Gastrocnemius medialis (tissue), 4 donors: ENCODE measurements around the gene PLPPR2. TPM values are rescaled to one million over a fixed set of nuclear protein-coding genes. Genes with fewer than 3 reads are reported as not detected.
"Not testable (repeated sequence)": the region's sequence is repeated elsewhere in the genome, so short reads cannot be mapped to it uniquely, and the experiment has no call there.

Experiments used
- ATAC-seq, 2 donors: fragments of 150-250 bp; one replicate each; pipeline ENCODE4 v1.9.1; 2016
- DNase-seq, 2 donors: peaks; one replicate each; pipeline ENCODE4 v3.0.0-alpha.2; 2019
- H3K27ac ChIP-seq, 4 donors: fragments of 200-600 bp; sonication (generic); 1 replicate in 1 of 4; 2 replicates in 3 of 4; pipeline ENCODE4 v1.5.1; 2016 to 2018; ENCODE audit warnings: mild to moderate bottlenecking in 2 of 4, moderate library complexity in 1 of 4
- H3K27me3 ChIP-seq, 3 donors: fragments of 200-600 bp; sonication (generic) in 2 of 3; 1 replicate in 1 of 3; 2 replicates in 2 of 3; pipeline versions ENCODE4 v1.5.1 to v1.6.0; 2016 to 2019; ENCODE audit warnings: mild to moderate bottlenecking in 1 of 3, moderate library complexity in 1 of 3
- H3K36me3 ChIP-seq, 2 donors: fragments of 200-600 bp; sonication (generic) in 1 of 2; one replicate each; pipeline ENCODE4 v1.5.1; 2017 to 2018
- H3K4me1 ChIP-seq, 2 donors: fragments of 200-600 bp; sonication (generic) in 1 of 2; one replicate each; pipeline ENCODE4 v1.5.1; 2016 to 2017; ENCODE audit warnings: mild to moderate bottlenecking in 2 of 2
- H3K4me3 ChIP-seq, 4 donors: fragments of 200-600 bp; sonication (generic) in 3 of 4; 1 replicate in 1 of 4; 2 replicates in 3 of 4; pipeline ENCODE4 v1.5.1; 2016 to 2019; ENCODE audit warnings: mild to moderate bottlenecking in 2 of 4
- H3K9me3 ChIP-seq, 3 donors: fragments of 200-600 bp; sonication (generic) in 2 of 3; 1 replicate in 1 of 3; 2 replicates in 2 of 3; pipeline ENCODE4 v1.5.1; 2016 to 2019
- CTCF ChIP-seq, 5 experiments: fragments of 450-650 bp in 3 of 5; fragments of 200-600 bp in 2 of 5; sonication (generic) in 2 of 5; IDR thresholded peaks in 4 of 5; conservative IDR thresholded peaks in 1 of 5; 1 replicate in 4 of 5; 2 replicates in 1 of 5; pipeline ENCODE4 v1.5.1; 2016 to 2019; ENCODE audit warnings: antibody characterized with exemption in 5 of 5, mild to moderate bottlenecking in 3 of 5, moderate library complexity in 3 of 5
- POLR2A ChIP-seq, 2 donors: fragments of 450-650 bp; IDR thresholded peaks; one replicate each; pipeline ENCODE4 v1.6.1; 2017; ENCODE audit warnings: antibody characterized with exemption in 2 of 2, mild to moderate bottlenecking in 2 of 2, moderate library complexity in 2 of 2
- in situ Hi-C, 4 donors: fragments of 200-750 bp; cut with MboI; loops; one replicate each; pipeline versions ENCODE4 v1.15.0 to v1.8.0; 2017; ENCODE audit warnings: low sequenced_read_pairs in 4 of 4
- intact Hi-C: fragments of 100-400 bp; cut with DNase I; formaldehyde crosslinking; loops from one replicate; pipeline ENCODE4 v1.15.1; 2023; ENCODE audit warnings: low total_unique reads
- total RNA-seq, 4 donors: library from RNA; depleted of rRNA; stranded (reverse); fragments of >200 nt; gene quantifications; one replicate each; pipeline versions ENCODE4 v1.1.0 to v1.2.3, GENCODE V29; 2016

Gene PLPPR2, protein sequence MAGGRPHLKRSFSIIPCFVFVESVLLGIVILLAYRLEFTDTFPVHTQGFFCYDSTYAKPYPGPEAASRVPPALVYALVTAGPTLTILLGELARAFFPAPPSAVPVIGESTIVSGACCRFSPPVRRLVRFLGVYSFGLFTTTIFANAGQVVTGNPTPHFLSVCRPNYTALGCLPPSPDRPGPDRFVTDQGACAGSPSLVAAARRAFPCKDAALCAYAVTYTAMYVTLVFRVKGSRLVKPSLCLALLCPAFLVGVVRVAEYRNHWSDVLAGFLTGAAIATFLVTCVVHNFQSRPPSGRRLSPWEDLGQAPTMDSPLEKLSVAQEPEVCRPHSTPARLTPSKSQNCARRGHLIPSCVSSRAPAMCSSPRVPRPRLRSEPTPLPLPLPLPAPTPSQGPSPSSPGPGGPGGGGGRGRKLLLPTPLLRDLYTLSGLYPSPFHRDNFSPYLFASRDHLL
- total RNA-seq: 10 to 100 TPM; 18.6 to 46.2 (median 36.9) TPM

DNA sequence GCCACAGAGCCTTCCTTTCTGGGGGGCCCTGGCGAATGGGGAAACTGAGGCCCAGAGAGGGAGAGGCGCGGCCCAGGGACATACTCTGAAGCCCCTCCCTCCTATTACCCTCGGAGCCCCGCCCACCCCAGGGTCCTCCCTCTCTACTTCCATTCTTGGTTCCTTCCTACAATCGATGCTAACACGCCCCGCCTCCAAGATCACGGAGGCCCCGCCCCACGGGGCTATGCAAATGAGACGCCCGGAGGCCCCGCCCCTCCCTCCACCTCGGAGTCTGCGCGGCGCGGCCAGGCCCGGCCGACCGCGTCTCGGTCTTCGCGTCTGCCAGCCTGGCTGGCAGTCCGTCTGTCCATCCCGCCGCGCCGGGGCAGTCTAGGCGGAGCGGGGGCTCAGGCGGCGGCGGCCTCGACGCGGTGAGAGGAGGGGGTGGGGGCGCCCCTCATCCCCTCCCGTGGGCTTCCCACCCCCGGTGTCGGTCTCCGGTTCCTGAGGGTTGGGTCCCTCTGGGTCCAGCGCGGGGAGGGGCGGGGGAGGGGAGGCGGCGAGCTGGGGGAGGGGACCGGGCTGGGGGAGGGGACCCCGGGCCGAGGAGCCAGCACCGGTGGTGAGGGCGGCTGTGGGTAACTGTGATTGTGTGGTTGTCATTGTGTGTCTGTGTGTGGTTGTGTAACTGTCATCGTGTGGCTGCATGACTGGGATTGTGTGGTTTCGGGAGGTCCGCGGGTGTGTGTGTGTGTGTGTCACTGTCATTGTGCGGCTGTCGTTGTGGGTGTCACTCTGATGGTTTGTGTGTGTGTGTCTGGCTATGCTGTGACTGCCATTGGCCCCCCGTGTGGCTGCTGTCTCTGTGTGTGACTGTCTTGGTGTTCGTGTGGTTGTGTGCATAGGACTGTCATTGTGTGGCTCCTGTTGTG, at the start of gene PLPPR2:
TSS of gene PLPPR2 (plus strand) at position 273 of the 914 bp plus-strand sequence. CDS start 2,242 bp downstream, outside the sequence.
- ATAC-seq (peak; percentile 93 to 95), DNase-seq (peak; percentile 80 to 87)
- H3K27ac ChIP-seq: peak within 1 kb of the TSS; percentile 74 to 83 (median 78)
- no peaks in the 10 kb centered on the region for H3K9me3 ChIP-seq
- H3K36me3 ChIP-seq: peaks cover 0 to 6% of the 10 kb centered on the region in 2 donors
- intact Hi-C loops: no loop called here
- in situ Hi-C loops: no loop called here
- peaks cover 0 to 7% of the 10 kb centered on the region in 2 donors for H3K4me1 ChIP-seq
- no peaks in the 10 kb centered on the region for H3K27me3 ChIP-seq
- peak; percentile 67 to 68 for TF ChIP-seq POLR2A (IDR thresholded peaks at IDR 0.05)
- no peak for TF ChIP-seq CTCF (IDR thresholded peaks at IDR 0.05 in 4 of 5, conservative IDR thresholded peaks at IDR 0.05 in 1 of 5)
- H3K4me3 ChIP-seq: peak within 1 kb of the TSS; percentile 67 to 91 (median 78)

- TF ChIP-seq CTCF (IDR thresholded peaks at IDR 0.05 in 4 of 5, conservative IDR thresholded peaks at IDR 0.05 in 1 of 5) (no peak), POLR2A (IDR thresholded peaks at IDR 0.05) (no peak)
- Histone ChIP-seq H3K36me3 (no peaks in the 10 kb centered on the region), H3K9me3 (no peaks in the 10 kb centered on the region), H3K27me3 (peaks cover 0 to 3% (median 3%) of the 10 kb centered on the region in 3 donors), H3K27ac (no peak overlapping the region), H3K4me3 (no peak overlapping the region), H3K4me1 (no peaks in the 10 kb centered on the region)
- ATAC-seq (no peak), DNase-seq (no peak)
- intact Hi-C loops (no loop called here), in situ Hi-C loops (no loop called here)
These were observed 48.9 kb upstream of the PLPPR2 start for GRCh38 chr19:11306337-11306736.

DNA sequence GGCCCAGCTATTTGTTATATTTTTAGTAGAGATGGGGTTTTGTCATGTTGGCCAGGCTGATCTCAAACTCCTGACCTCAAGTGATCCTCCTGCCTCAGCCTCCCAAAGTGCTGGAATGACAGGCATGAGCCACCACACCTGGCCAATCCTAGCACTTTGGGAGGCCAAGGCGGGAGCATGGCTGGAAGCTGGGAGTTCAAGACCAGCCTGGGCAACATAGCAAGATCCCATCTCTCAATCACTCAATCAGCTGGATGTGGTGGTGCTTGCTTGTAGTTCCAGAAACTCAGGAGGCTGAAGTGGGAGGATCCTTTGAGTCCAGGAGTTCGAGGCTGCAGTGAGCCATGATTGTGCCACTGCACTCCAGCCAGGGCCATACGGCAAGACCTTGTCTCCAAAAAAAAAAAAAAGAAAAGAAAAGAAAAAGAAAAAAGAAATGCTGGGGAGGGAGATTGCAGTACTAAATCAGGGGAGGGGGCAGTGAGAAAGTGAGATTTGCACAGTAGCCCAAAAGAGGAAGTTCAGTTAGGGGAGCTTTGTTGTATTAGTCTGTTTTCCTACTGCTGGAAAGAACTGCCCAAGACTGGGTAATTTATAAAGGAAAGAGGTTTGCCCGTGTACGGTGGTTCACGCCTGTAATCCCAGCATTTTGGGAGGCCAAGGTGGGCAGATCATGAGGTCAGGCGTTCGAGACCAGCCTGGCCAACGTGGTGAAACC, 34.8 kb upstream of the PLPPR2 start:
- H3K9me3 ChIP-seq, in situ Hi-C loops, DNase-seq, ATAC-seq, H3K27me3 ChIP-seq, H3K36me3 ChIP-seq, H3K4me3 ChIP-seq, intact Hi-C loops, H3K27ac ChIP-seq: not testable (repeated sequence)
- peaks cover 10 to 11% of the 10 kb centered on the region in 2 donors for H3K4me1 ChIP-seq

DNA sequence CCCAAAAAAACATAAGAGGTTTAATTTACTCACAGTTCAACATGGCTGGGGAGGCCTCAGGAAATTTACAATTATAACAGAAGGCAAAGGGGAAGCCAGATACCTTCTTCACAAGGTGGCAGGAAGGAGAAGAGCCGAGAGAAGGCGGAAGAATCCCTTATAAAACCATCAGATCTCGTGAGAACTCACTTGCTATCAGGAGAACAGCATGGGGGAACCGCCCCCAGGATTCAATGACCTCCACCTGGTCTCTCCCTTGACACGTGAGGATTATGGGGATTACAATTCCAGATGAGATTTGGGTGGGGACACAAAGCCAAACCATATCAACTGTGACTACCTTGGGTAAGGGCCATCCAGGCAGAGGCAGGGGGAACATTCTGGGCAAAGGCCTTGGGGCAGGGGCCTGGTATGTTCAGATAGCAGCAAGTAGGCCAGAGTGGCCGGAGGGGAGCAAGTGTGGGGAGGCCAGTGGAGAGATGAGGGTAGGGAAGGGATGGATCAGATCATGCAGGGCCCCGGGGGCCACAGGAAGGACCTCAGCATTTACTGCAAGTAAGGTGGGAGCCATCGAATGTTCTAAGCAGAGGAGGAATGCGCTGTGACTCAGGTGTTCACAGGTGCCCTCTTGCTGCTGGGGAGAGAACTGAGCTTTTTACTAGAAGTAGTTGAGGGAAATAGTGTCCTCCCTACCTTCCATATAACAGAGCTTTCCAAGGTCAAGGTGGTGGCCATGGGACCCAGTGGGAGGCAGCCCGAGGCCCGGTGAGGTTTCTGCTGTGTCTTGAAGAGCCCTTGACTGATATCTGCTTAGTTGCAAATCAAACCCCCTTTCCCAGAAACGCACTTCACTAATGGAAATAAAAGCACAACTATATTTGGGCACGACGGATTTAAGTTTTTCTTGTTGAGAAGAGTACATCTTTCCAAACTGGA, 33.8 kb upstream of the PLPPR2 start:
- Histone ChIP-seq H3K27me3 (peaks cover 0 to 6% (median 4%) of the 10 kb centered on the region in 3 donors), H3K9me3 (no peaks in the 10 kb centered on the region), H3K4me3 (no peak overlapping the region), H3K36me3 (peaks cover 0 to 1% of the 10 kb centered on the region in 2 donors), H3K27ac (peak overlapping the region in 1 of 4 donors; percentile 9), H3K4me1 (peaks cover 10 to 11% of the 10 kb centered on the region in 2 donors)
- intact Hi-C loops: no loop called here
- DNase-seq (no peak), ATAC-seq (no peak)
- no peak for TF ChIP-seq CTCF (IDR thresholded peaks at IDR 0.05 in 4 of 5, conservative IDR thresholded peaks at IDR 0.05 in 1 of 5)
- TF ChIP-seq POLR2A (IDR thresholded peaks at IDR 0.05): no peak
- in situ Hi-C loops: no loop called here
